CD4-positive, alpha-beta T cell treated with Interleukin-6 for 4 hours (primary cell): ENCODE measurements around the gene RGSL1.
"Not testable (repeated sequence)": the region's sequence is repeated elsewhere in the genome, so short reads cannot be mapped to it uniquely, and the experiment has no call there.

Experiments
- DNase-seq: peaks from one replicate; pipeline ENCODE4 v3.0.0-alpha.2; 2020; ENCODE audit warnings: mixed read lengths

Gene RGSL1

DNA sequence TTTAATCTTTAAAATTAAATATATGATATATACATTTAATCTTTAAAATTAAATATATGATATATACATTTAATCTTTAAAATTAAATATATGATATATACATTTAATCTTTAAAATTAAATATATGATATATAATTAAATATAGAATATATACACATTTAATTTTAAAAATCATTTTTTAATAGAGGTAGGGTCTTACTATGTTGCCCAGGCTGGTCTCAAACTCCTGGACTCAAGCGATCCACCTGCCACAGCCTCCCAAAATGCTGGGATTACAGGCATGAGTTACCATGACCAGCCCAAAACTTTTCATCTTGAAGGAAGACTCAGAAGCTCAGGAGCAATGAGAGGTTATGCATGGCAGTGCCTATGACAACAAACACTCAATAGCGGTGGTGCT lies 2.8 kb upstream of the RGSL1 start:
- DNase-seq = not testable (repeated sequence)

DNA sequence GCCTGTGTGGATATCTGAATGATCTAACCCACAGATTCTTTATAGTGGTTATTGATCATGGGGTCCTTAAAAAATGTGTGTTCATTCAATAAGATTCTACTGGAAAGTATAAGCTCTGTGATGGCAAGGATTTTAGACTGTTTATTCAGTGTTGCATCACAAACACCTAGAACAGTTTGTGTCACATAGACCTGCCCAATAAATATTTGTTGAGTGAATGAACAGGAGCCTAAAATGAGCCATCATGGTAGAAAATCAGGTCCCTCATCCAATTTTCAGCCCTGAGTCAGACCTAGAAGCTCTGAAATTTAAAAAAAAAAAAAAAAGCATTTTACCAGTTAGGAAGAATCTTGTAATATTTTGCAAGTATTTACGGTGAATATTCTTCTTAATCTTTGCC lies 2.3 kb upstream of the RGSL1 start:
- DNase-seq = no peak

DNA sequence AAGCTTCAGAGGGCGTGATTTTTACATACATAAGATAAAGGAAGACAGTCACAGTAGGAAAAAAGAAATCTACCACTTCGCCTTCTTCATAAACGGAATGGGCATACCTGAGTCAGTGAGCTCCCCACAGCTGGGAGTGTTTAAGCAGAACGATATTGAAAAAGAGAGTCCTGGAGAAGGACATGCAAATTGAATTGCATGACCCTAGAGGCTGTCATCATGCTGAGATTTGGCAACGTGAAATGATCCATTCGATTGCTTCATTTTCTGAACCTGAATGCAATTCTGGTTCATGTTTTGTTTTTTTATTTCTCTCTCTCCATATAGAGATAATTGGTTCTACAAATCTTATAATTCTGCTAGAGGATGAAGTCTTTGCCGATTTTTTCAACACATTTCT lies 3.7 kb downstream of the RGSL1 start:
- no peak for DNase-seq

DNA sequence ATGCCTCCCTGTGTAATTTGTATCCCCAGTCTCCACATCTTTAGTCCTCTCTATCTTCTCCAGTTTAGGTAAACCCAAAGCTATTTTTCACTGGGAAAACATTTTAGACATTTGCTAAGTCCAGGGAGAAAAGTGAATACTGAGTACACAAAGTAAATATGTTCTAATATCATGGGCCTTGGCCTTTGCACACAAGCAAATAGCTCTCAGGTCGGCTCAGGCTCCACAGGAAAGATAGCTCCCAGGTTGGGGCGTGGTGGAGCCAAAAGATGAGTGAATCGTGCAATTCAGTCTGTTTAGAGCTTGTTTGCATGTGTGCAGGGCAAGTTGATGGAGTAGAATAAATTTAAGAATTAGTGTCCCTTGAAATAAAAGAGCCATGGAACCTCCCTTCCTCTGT lies 7.9 kb downstream of the RGSL1 start:
- no peak for DNase-seq

DNA sequence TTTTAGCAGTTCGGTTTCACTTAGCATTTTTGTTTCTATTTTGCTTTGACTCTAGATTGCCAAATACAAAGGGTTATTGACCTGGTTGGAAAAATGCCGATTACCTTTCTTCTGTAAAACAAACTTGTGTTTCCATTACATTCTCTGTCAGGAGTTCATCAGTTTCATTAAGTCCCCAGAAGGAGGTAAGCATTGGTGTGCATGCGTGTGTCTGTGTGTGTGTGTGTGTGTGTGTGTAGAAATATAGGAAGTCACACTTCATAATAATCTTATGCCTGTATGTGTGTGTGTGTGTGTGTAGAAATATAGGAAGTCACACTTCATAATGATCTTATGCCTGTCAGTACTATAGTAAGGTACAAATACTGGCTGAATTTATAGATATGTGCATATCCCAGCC lies 10.0 kb downstream of the RGSL1 start:
- DNase-seq = no peak

DNA sequence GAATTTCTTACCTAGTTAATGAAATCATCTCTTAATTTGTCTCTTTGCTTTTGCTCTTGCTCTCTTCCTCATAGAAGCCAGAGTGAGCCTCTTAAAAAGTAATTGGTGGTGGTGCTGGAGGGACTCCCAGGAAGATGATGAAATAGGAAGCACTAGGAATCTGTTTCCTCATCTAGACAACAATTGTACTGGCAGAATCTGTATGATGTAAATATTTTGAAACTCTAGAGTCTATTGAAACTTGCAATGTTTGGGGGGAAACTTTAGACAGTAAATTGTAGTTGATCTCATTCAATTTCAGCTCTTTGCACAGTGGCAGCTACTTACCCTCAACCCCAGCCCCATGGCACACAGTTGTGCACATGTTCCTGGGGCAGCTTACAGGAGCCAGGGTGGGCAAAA lies 10.6 kb downstream of the RGSL1 start:
- DNase-seq = no peak

DNA sequence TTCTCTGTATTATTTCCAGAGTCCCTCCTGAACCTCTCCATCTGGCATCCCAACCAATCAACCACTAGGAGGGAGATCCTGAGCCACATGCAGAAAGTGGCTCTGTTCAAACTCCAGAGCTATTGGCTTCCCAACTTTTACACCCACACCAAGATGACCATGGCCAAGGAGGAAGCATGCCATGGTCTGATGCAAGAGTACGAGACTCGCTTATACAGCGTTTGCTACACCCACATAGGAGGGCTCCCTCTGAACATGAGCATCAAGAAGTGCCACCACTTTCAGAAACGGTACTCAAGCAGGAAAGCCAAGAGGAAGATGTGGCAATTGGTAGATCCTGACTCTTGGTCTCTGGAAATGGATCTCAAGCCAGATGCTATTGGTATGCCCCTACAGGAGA lies 23.6 kb downstream of the RGSL1 start:
- no peak for DNase-seq

DNA sequence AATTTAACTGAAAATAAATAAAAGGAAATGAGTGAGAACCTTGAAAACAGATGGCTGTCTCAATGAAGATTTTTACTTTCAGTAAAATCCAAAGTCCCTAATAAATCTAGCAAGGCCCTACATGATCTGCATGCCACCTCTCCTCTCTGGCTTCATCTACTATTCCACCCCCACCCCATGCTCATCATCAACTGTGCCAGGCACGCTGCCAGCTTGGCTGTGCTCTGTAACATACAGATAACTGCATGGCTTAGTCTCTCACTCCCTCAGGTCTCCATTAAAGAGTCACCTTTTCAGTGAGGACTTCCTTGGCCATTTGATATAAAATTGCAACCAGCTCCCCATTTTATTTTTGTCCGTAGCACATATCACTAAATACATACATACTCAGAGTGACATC lies 26.7 kb downstream of the RGSL1 start:
- DNase-seq = no peak

DNA sequence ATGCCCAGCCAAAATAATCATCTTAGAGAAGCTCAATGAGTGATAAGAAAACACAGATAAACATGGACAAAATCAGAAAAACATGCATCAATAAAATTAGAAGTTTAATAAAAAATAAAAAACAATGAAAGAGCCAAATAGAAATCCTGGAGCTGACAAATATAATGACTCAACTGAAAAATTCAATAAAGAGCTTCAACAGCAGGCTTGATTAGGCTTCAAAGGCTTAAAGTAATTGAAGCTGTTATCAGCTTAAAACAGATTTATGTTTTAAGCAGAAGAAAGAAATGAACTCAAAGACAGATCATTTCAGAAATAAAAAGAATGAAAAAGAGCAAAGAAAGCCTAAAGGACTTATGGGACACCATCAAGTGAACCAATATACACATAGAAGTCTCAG lies 28.3 kb downstream of the RGSL1 start:
- DNase-seq = no peak

DNA sequence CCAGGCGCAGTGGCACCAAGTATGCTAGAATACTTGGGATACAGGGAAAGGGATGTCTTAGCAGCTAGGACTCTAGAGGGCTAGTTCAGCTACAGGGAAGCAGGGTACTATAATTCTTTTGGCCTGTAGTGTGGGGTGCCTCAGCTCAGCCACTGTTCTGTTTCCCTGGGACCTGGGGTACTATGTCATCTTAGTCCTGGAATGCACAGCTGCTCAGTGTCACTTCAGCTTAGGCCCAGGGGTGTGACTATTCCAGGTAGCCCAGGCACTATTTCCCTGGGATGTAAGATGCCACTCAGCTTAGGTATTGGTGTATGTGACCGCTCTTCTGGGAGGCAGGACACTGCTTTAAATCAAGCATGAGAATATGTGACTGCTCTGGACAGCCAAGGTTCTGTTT lies 34.1 kb downstream of the RGSL1 start:
- DNase-seq = no peak

DNA sequence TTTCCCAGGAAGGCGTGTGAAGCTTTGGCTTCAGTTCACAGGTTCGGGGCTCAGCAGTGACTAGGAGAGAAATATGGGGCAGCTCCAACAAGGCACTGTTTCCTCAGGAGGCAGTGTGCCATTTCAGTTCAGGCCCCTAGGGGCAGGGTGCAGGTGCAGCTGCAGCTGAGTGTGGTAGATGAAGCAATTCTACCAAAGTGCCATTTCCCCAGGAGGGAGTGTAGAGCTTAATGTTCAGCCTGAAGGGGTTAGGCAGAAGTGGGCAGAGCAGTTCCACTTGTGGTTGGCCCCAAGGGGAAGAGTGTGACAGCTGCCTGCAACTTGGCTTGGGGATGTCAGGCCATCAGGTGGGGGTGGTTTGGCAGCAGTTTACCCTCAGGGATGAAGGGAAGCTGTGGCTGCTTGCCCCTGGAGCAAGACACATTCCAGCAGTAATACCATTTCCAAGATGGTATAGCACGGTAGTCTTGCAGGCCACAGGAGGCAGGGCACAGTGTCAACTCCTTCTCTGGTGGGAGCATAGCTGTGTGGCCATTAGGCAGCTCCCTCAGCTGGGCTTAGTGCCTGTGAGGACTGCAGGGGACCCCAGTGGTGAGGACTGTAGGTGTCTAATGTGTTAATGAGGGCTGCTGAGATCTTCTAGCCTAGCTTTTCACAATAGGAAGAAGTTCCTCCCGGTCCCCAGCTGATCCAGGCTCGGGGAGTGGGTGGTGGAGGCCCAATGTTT lies 34.7 kb downstream of the RGSL1 start:
- no peak for DNase-seq

DNA sequence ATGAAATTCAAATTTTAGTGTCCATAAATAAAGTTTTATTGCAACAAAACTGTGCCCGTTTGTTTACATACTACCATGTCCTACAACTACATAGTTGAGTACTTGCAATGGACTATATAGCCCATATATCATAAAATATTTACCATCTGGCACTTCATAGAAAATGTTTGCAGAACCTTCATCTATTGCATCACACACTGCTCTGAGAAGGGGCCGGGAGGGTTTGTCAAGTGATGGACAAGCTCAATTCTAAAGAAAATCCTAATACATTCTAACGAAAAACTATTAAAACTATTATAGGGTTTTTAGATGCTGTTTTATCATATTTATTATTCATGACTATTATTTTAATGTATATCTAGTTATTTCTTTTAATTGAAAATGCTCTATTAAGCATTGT lies 35.9 kb downstream of the RGSL1 start:
- DNase-seq = no peak

DNA sequence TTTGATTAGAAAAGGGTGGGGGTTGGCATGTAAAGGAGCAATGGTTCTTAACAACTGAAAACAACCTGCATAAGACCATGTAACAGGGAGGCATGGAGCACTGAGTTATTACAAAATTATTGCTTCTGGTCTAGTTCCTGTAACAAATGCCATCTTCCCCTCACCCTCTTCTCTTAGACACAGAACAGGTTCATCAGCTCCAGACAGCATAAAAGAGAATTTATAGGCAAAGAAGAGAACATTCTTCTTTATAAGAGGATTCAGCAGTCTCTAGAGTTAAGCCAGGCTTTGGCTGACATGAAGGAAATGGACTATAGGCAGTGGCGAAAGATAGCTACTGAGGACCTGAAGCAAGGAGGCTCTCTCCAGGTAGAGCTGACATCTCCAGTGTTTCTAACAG lies 38.9 kb downstream of the RGSL1 start:
- DNase-seq = no peak

DNA sequence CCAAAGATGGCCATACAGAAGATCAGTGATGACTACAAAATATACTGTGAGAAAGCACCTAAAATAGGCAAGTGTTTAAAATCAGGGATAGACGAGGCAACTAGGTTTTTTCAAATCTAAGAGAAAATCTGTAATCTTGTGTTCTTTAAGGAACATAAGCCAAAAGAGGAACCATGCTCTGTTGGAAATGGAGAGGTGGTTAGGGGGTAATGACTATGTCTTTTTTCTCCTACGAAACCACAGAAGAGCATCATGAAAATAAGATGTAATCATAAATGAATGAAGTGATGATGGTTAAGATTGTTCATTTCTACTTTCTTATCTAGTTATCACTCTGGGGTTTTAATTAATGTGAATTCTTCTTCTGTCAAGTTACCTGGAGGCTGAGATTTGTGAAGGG lies 43.1 kb downstream of the RGSL1 start:
- no peak for DNase-seq

DNA sequence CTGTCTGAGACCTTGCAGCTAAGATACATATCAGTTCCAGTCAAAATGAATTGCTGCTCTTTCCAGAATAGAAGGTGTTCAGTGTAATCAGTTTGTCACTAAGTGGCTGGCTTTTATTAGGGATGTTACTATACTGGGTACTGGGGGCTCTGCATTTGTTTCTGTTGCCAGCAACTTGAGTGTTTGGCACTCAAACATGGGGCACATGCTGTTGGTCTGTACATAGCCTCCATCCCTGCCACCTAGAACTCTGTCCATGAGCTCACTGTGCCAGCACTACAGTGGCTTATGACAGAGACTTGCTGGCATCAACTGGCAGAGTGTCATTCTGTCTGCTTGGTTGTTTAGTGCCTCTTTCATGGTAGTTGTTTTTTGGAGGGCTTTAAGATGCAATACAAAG lies 45.1 kb downstream of the RGSL1 start:
- DNase-seq = no peak

DNA sequence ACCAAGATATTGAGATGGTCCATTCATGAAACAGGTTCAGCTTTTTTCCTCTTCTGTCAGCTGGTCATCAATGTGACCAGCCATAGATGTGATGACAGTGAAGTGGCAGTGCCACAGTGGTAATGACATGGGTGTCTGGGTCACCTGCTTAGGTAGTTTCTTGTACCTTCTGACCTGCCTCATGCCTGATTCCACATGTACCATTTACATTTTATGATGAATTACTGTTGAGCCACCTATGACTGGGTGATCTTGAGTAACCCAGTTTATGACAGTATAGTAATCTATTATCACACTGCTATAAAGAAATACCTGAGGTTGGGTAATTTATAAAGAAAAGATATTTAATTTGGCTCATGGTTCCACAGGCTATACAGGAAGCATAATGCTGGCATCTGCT lies 45.7 kb downstream of the RGSL1 start:
- DNase-seq = no peak

DNA sequence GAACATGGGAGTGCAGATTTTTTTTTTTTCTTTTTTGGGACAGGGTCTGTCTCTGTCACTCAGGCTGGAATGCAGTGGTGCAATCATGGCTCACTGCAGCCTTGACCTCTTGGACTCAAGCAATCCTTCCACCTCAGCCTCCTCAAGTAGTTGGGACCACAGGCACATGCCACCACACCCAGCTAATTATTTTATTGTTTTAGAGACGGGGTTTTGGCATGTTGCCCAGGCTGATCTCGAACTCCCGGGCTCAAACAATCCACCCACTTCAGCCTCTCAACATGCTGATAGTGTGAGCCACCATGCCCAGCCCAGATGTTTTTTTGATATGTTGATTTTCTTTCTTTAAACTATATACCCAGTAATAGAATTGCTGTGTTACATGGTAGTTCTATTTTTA lies 57.7 kb downstream of the RGSL1 start:
- DNase-seq = no peak

DNA sequence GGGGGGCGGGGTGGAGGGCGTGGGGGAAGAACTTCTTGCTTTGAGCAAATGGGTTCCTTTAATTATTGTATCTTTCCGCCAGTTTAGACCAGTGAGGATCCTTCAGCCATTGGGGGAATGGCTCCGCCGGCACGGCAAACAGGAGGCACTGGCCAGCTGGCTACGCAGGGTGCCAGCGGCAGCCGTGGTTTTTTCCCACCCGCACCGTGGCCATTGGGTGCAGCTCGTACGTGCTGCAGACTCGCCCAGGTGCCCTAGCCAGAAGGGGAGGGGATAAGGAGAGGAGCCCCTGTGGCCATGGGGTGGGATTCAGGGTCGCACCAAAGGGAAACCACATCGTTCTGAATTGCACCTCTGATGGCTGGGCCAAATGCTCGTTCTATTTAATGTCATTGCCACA lies 65.6 kb downstream of the RGSL1 start:
- DNase-seq = no peak

DNA sequence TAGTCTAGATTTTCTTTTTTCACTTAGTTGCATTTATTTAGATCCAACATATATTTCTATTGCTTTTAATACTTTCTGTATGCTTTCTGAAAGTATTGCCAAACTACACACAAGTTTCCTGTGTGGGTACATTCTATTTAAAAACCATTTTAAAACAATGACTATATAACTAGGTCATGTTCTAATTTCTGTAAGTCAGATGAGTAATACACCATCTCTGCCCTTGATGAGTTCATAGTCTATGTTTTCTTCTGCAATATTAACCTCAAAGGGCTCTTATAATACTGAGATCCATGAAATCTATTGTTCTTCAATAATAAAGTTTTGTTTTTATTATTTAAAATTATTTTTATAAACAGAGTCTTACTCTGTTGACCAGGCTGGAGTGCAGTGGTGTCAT lies 70.8 kb downstream of the RGSL1 start:
- no peak for DNase-seq

DNA sequence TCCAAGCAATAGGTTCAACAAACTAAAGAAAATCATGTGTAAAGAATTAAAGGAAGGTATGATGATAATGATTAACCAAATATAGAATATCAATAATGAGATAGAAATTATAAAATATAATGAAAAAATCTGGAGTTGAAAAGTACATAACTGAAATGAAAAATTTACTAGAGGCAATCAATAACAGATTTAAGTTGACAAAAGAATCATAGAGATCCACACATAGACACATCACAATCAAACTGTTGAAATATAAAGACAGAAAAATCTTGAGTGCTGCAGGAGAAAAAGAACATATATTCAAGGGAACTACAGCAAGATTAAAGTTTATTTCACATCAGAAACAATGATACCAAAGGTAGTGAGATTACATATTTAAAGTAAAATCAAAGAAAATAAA lies 75.4 kb downstream of the RGSL1 start:
- no peak for DNase-seq

DNA sequence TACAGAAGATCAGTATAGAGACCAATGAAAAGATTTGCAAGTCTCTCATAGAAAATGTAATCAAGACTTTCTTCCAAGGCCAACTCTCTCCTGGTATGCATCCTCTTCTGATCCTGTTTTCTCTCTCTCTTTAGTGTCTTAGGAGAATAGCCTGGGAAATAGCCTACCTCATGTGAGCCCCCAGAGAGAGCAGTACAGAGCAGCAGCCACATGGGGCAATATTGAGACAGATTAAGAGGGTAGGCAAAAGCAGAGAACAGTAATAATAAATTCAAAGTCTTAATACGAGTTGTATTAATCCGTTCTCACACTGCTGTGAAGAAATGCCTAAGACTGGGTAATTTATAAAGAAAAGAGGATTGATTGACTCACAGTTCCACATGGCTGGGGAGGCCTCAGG lies 77.7 kb downstream of the RGSL1 start:
- no peak for DNase-seq

DNA sequence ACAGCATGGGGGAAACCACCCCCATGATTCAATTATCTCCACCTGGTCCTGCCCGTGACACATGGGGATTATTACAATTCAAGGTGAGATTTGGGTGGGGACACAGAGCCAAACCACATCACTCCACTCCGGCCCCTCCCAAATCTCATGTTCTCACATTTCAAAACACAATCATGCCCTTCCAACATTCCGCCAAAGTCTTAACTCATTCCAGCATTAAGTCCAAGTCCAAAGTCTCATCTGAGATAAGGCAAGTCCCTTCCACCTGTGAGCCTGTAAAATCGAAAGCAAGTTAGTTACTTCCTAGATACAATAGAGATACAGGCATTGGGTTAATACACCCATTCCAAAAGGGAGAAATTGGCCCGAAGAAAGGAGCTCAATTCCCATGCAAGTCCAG lies 78.3 kb downstream of the RGSL1 start:
- not testable (repeated sequence) for DNase-seq

DNA sequence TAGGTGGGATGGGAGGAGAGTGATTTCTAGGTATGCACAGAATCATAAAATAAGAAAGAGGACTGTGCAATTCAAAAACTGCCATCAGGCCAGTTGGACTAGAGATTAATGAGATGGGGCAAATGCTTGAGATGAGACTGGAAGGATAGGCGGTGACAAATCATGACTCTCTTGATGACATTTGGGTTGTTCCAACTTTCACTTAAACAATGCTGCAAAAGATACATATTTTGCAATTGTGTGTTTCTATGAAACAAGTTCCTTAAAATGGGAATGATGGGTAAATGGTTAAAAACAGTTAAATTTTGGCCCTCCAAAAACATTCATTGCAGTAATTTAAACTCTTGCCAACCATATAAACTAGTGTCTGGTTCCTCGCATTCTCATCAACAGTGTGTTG lies 84.0 kb downstream of the RGSL1 start:
- no peak for DNase-seq

DNA sequence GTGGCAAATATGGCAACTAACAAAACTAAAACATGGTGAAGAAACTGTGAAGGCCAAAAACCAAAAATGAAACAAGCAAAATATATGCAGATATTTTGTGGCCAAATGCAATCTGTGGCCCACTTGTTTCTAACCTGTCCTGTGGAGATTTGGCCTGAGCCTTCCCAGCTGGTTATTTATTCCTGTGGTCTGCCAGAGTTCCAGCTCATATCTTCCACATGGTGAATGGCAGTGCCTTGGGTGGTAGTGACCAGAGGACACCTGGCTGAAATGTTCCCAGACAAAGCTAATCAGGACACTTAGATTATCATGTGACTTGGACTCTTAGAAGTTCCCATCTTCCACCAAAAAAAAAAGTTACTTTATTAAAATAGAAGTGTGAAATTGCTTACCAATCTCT lies 99.4 kb downstream of the RGSL1 start:
- no peak for DNase-seq

DNA sequence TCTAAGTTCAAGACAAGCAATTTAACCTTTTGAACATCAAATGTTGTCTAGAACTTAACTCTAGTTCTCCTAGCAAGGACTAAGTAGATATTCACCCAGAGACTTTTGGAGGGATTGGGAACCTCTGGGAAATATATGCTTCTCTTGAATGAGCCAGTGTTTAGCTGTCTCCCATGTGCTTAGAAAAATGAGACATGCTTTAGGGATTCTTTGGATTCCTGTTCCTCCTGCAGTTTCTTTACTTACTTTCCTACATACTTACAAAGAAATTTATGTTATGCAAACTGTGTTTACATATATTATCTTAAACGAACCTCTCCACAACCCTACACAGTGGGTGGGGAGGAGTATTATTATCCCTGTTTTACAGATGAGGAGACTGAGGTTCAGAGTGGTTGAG lies 99.9 kb downstream of the RGSL1 start:
- no peak for DNase-seq

DNA sequence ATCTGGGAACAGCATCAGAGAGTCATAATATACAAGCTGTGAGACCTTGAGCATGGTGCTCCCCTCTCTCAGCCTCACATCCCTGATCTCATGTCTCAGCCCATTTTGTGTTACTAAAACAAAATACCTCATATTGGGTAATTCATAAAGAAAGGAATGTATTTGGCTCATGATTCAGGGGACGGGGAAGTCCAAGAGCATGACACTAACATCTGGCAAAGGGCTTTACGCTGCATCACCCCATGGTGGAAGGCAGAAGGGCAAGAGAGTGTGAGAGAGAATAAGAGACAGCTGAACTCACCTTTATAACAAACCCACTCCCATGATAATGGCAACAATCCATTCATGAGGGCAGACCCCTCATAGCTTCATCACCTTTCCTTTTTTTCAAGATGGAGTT lies 102.6 kb downstream of the RGSL1 start:
- DNase-seq = no peak
